HEK293T (cell line): ENCODE measurements around the gene NCF4.

Source experiments
- ARNT ChIP-seq: fragments of 450-650 bp; IDR thresholded peaks from 2 replicates; pipeline ENCODE4 v1.6.1; 2017; ENCODE audit warnings: mild to moderate bottlenecking
- BHLHE40 ChIP-seq: fragments of 450-650 bp; IDR thresholded peaks from 2 replicates; pipeline ENCODE4 v1.6.1; 2016; ENCODE audit warnings: mild to moderate bottlenecking, moderate library complexity, borderline replicate concordance
- FOXK2 ChIP-seq: fragments of 450-650 bp; IDR thresholded peaks from 2 replicates; pipeline ENCODE4 v1.6.1; 2016; ENCODE audit warnings: mild to moderate bottlenecking
- L3MBTL2 ChIP-seq: fragments of 450-650 bp; conservative IDR thresholded peaks from 2 replicates; pipeline ENCODE4 v1.6.1; 2016; ENCODE audit warnings: mild to moderate bottlenecking
- LEF1 ChIP-seq: fragments of 450-650 bp; IDR thresholded peaks from 2 replicates; pipeline ENCODE4 v1.6.1; 2017; ENCODE audit warnings: mild to moderate bottlenecking, borderline replicate concordance
- SP1 ChIP-seq: fragments of 450-650 bp; IDR thresholded peaks from 2 replicates; pipeline ENCODE4 v1.6.1; 2017
- SUZ12 ChIP-seq: fragments of 450-650 bp; IDR thresholded peaks from 2 replicates; pipeline ENCODE4 v1.6.1; 2016; ENCODE audit warnings: mild to moderate bottlenecking
- TARDBP ChIP-seq: fragments of 450-650 bp; IDR thresholded peaks from 2 replicates; pipeline ENCODE4 v1.6.1; 2016
- ZNF384 ChIP-seq: fragments of 450-650 bp; IDR thresholded peaks from 2 replicates; pipeline ENCODE4 v1.6.1; 2016
- TF ChIP-seq, protein P1 (sequence below): fragments of 450-650 bp; IDR thresholded peaks from 2 replicates; pipeline ENCODE4 v1.6.1; 2016

DNA sequence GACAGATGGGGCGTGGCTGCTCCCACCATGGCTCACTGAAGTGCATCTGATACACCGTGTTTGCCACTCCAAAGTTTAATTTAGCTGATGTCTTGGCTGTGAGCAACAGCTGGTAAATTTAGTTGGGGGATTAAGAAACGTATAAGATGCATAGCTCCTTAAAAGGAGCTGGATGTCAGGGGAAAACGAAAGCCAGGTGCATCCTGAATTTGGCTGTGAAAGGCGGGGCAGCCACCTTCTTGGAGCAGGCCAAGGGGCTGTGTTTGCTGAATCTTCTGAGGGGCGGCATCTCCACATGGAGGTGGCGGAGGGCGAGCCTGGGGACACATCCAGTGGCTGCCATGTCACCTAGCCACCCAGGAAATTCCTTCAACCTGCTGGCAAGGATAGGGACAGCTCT is 20.7 kb upstream of the NCF4 start:
- no peak for TF ChIP-seq TARDBP
- no peak for TF ChIP-seq SUZ12
- TF ChIP-seq, protein P1, sequence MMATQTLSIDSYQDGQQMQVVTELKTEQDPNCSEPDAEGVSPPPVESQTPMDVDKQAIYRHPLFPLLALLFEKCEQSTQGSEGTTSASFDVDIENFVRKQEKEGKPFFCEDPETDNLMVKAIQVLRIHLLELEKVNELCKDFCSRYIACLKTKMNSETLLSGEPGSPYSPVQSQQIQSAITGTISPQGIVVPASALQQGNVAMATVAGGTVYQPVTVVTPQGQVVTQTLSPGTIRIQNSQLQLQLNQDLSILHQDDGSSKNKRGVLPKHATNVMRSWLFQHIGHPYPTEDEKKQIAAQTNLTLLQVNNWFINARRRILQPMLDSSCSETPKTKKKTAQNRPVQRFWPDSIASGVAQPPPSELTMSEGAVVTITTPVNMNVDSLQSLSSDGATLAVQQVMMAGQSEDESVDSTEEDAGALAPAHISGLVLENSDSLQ = no peak
- TF ChIP-seq ARNT = no peak
- no peak for TF ChIP-seq L3MBTL2
- no peak for TF ChIP-seq SP1
- TF ChIP-seq ZNF384 = no peak
- TF ChIP-seq LEF1 = no peak
- TF ChIP-seq FOXK2 = no peak
- no peak for TF ChIP-seq BHLHE40
